ENCODE results near the gene RAPGEF1.
"Not testable (repeated sequence)": the region's sequence is repeated elsewhere in the genome, so short reads cannot be mapped to it uniquely, and the experiment has no call there.

RAPGEF1 gene

GRCh38 chr9:131552030-131552429 is 187.8 kb downstream of the RAPGEF1 start:
- TF ChIP-seq CTCF (IDR thresholded peaks at IDR 0.05; ENCODE audit: low read depth, low read length): no peak
- no peak for TF ChIP-seq MAX (IDR thresholded peaks at IDR 0.05; ENCODE audit: low read depth, low read length)
- TF ChIP-seq POLR2A (IDR thresholded peaks at IDR 0.05; ENCODE audit: extremely low read depth, insufficient read length): no peak
- TF ChIP-seq MYC (IDR thresholded peaks at IDR 0.05; ENCODE audit: low read depth, low read length): no peak
- DNase-seq (ENCODE audit: low read depth): no peak
- no peak overlapping the region for H3K4me3 ChIP-seq (ENCODE audit: low read depth, low read length)

GRCh38 chr9:131550465-131550864 is 189.4 kb downstream of the RAPGEF1 start:
- H3K4me3 ChIP-seq (ENCODE audit: low read depth, low read length); DNase-seq (ENCODE audit: low read depth): not testable (repeated sequence)

GRCh38 chr9:131549186-131549585 is 190.7 kb downstream of the RAPGEF1 start:
- H3K4me3 ChIP-seq (ENCODE audit: low read depth, low read length); DNase-seq (ENCODE audit: low read depth): not testable (repeated sequence)

GRCh38 chr9:131546336-131547084 is 193.4 kb downstream of the RAPGEF1 start:
- no peak overlapping the region for H3K4me3 ChIP-seq (ENCODE audit: low read depth, low read length)
- DNase-seq (ENCODE audit: low read depth): no peak
- TF ChIP-seq MYC (IDR thresholded peaks at IDR 0.05; ENCODE audit: low read depth, low read length): no peak
- no peak for TF ChIP-seq CTCF (IDR thresholded peaks at IDR 0.05; ENCODE audit: low read depth, low read length)
- no peak for TF ChIP-seq MAX (IDR thresholded peaks at IDR 0.05; ENCODE audit: low read depth, low read length)
- no peak for TF ChIP-seq POLR2A (IDR thresholded peaks at IDR 0.05; ENCODE audit: extremely low read depth, insufficient read length)

GRCh38 chr9:131545786-131546335 is 194.0 kb downstream of the RAPGEF1 start:
- H3K4me3 ChIP-seq (ENCODE audit: low read depth, low read length): no peak overlapping the region
- TF ChIP-seq CTCF (IDR thresholded peaks at IDR 0.05; ENCODE audit: low read depth, low read length): no peak
- no peak for TF ChIP-seq POLR2A (IDR thresholded peaks at IDR 0.05; ENCODE audit: extremely low read depth, insufficient read length)
- no peak for TF ChIP-seq MAX (IDR thresholded peaks at IDR 0.05; ENCODE audit: low read depth, low read length)
- no peak for TF ChIP-seq MYC (IDR thresholded peaks at IDR 0.05; ENCODE audit: low read depth, low read length)
- DNase-seq (ENCODE audit: low read depth): no peak

- DNase-seq (ENCODE audit: low read depth): no peak
- no peak within 1 kb of the TSS for H3K4me3 ChIP-seq (ENCODE audit: low read depth, low read length)
- TF ChIP-seq MAX (IDR thresholded peaks at IDR 0.05; ENCODE audit: low read depth, low read length): no peak
- no peak for TF ChIP-seq CTCF (IDR thresholded peaks at IDR 0.05; ENCODE audit: low read depth, low read length)
- TF ChIP-seq POLR2A (IDR thresholded peaks at IDR 0.05; ENCODE audit: extremely low read depth, insufficient read length): no peak
- TF ChIP-seq MYC (IDR thresholded peaks at IDR 0.05; ENCODE audit: low read depth, low read length): no peak
These were observed 194.7 kb downstream of the RAPGEF1 start, which contains the start of gene PRRT1B for GRCh38 chr9:131545003-131545785. TSS of gene PRRT1B (plus strand) at chr9:131545523. CDS start at chr9:131545616, 93 bp downstream.
